GM23338 (cell line): Measurements from ENCODE around the gene INO80C. TPM values are rescaled to one million over a fixed set of nuclear protein-coding genes. Genes with fewer than 3 reads are reported as not detected.
A peak's percentile ranks its signal among the peaks of the same experiment; 100 is the strongest.

Experiments used
- ATAC-seq: fragments of 200-7000 bp; cut with Tn5 transposase; 3 replicates; pipeline ENCODE4 v1.9.1; 2020
- DNase-seq: peaks from one replicate; pipeline ENCODE4 v3.0.0-alpha.2; 2015; ENCODE audit warnings: low spot score
- H2AFZ ChIP-seq: fragments of 200-600 bp; sonication (generic); 2 replicates; pipeline ENCODE4 v1.8.0; 2016; ENCODE audit warnings: antibody characterized with exemption, mild to moderate bottlenecking, moderate library complexity
- H3F3A ChIP-seq: fragments of 200-600 bp; sonication (generic); replicated peaks from 2 replicates; pipeline ENCODE4 v1.8.0; 2017; ENCODE audit warnings: antibody characterized with exemption, mixed run types, low read depth
- H3K27ac ChIP-seq: fragments of 200-600 bp; sonication (generic); 2 replicates; pipeline ENCODE4 v1.6.1; 2016; ENCODE audit warnings: low read depth
- H3K27me3 ChIP-seq: fragments of 200-600 bp; sonication (generic); 2 replicates; pipeline ENCODE4 v1.8.0; 2016; ENCODE audit warnings: mild to moderate bottlenecking, mixed run types, moderate library complexity; ENCODE audit not compliant: insufficient read depth
- H3K36me3 ChIP-seq: fragments of 200-600 bp; sonication (generic); 2 replicates; pipeline ENCODE4 v1.8.0; 2016; ENCODE audit warnings: mild to moderate bottlenecking; ENCODE audit not compliant: insufficient read depth
- H3K4me1 ChIP-seq: fragments of 200-600 bp; sonication (generic); 2 replicates; pipeline ENCODE4 v1.8.0; 2016; ENCODE audit warnings: mild to moderate bottlenecking, moderate library complexity; ENCODE audit not compliant: insufficient read depth
- H3K4me2 ChIP-seq: fragments of 200-600 bp; sonication (generic); 2 replicates; pipeline ENCODE4 v1.7.1; 2017; ENCODE audit warnings: mixed run types
- H3K4me3 ChIP-seq: fragments of 200-600 bp; sonication (generic); 2 replicates; pipeline ENCODE4 v1.6.1; 2016; ENCODE audit warnings: mixed run types
- H3K79me2 ChIP-seq: fragments of 200-600 bp; sonication (generic); replicated peaks from 2 replicates; pipeline ENCODE4 v1.8.0; 2017; ENCODE audit warnings: mild to moderate bottlenecking; ENCODE audit not compliant: insufficient read depth
- H3K9me2 ChIP-seq: fragments of 200-600 bp; sonication (generic); 2 replicates; pipeline ENCODE4 v1.8.0; 2017; ENCODE audit not compliant: insufficient read depth
- H4K20me1 ChIP-seq: fragments of 200-600 bp; sonication (generic); replicated peaks from 2 replicates; pipeline ENCODE4 v1.8.0; 2017; ENCODE audit warnings: mild to moderate bottlenecking; ENCODE audit not compliant: insufficient read depth
- H3K27ac Mint-ChIP-seq: 2 replicates; pipeline ENCODE4 v1.8.0; 2020; ENCODE audit warnings: inconsistent platforms, mild to moderate bottlenecking, moderate library complexity, mixed read lengths
- H3K27me3 Mint-ChIP-seq: 3 replicates; pipeline ENCODE4 v1.8.0; 2022; ENCODE audit warnings: low read depth, mild to moderate bottlenecking, moderate library complexity, mixed read lengths, inconsistent platforms; ENCODE audit not compliant: insufficient read depth, poor library complexity
- H3K36me3 Mint-ChIP-seq: 3 replicates; pipeline ENCODE4 v1.8.0; 2021; ENCODE audit warnings: low read depth, mild to moderate bottlenecking, inconsistent platforms, moderate library complexity, mixed read lengths
- H3K4me1 Mint-ChIP-seq: 3 replicates; pipeline ENCODE4 v1.8.0; 2020; ENCODE audit warnings: mild to moderate bottlenecking, inconsistent platforms, mixed read lengths
- H3K4me3 Mint-ChIP-seq: 3 replicates; pipeline ENCODE4 v1.8.0; 2021; ENCODE audit warnings: moderate library complexity, mild to moderate bottlenecking, inconsistent platforms, mixed read lengths
- H3K9me3 Mint-ChIP-seq: 3 replicates; pipeline ENCODE4 v1.8.0; 2020; ENCODE audit warnings: moderate library complexity, mild to moderate bottlenecking, inconsistent platforms, mixed read lengths
- CREB1 ChIP-seq: fragments of 250-450 bp; sonication (Bioruptor Pico); IDR thresholded peaks from 2 replicates; pipeline ENCODE4 v1.5.0; 2020; ENCODE audit warnings: low read depth, mild to moderate bottlenecking, moderate library complexity
- EZH2 ChIP-seq: fragments of 200-600 bp; sonication (generic); IDR thresholded peaks from one replicate; pipeline ENCODE4 v1.8.0; 2017; ENCODE audit warnings: antibody characterized with exemption, mild to moderate bottlenecking, low read depth; ENCODE audit not compliant: unreplicated experiment
- EZH2phosphoT487 ChIP-seq: fragments of 200-600 bp; sonication (generic); IDR thresholded peaks from one replicate; pipeline ENCODE4 v1.8.1; 2018; ENCODE audit warnings: antibody characterized with exemption; ENCODE audit not compliant: unreplicated experiment
- JUNB ChIP-seq: IDR thresholded peaks from one replicate; pipeline ENCODE4 v1.6.1; 2016; ENCODE audit warnings: antibody characterized with exemption; ENCODE audit not compliant: unreplicated experiment
- NANOG ChIP-seq: IDR thresholded peaks from 2 replicates; pipeline ENCODE4 v1.6.1; 2016; ENCODE audit warnings: antibody characterized with exemption, borderline replicate concordance
- POLR2AphosphoS5 ChIP-seq: IDR thresholded peaks from 2 replicates; pipeline ENCODE4 v1.6.1; 2016; ENCODE audit warnings: antibody characterized with exemption, low read depth
- REST ChIP-seq: IDR thresholded peaks from one replicate; pipeline ENCODE4 v1.6.1; 2018; ENCODE audit warnings: antibody characterized with exemption; ENCODE audit not compliant: unreplicated experiment
- STAT1 ChIP-seq: IDR thresholded peaks from one replicate; pipeline ENCODE4 v1.6.1; 2016; ENCODE audit warnings: antibody characterized with exemption; ENCODE audit not compliant: unreplicated experiment
- ZNF114 ChIP-seq: fragments of 250-450 bp; sonication (Bioruptor Pico); IDR thresholded peaks from 2 replicates; pipeline ENCODE4 v1.5.0; 2020; ENCODE audit warnings: mild to moderate bottlenecking, moderate library complexity
- ZNF331 ChIP-seq: fragments of 250-450 bp; sonication (Bioruptor Pico); IDR thresholded peaks from 2 replicates; pipeline ENCODE4 v1.5.0; 2020; ENCODE audit warnings: low read depth, mild to moderate bottlenecking, moderate library complexity
- polyA plus RNA-seq: library from polyadenylated mRNA; unstranded; fragments of >200 nt; fragmentation: Nextera tagmentation; extraction: Ambion mirVana; gene quantifications from 2 replicates; pipeline ENCODE4 v1.2.1, GENCODE V29; 2016
- total RNA-seq: library from RNA; depleted of rRNA; stranded (reverse); fragments of >200 nt; shearing (Covaris generic); gene quantifications from 2 replicates; pipeline ENCODE4 v1.2.3, GENCODE V29; 2014
- TF ChIP-seq, protein P1 (sequence below): fragments of 250-450 bp; sonication (Bioruptor Pico); IDR thresholded peaks from 2 replicates; pipeline ENCODE4 v1.5.0; 2020; ENCODE audit warnings: mild to moderate bottlenecking, moderate library complexity
- TF ChIP-seq, protein P2 (sequence below): IDR thresholded peaks from 2 replicates; pipeline ENCODE4 v1.6.1; 2016; ENCODE audit warnings: antibody characterized with exemption

The INO80C gene
- total and polyA plus RNA-seq, 2 experiments from 2014 or later: 16.3 to 52.3 TPM

DNA sequence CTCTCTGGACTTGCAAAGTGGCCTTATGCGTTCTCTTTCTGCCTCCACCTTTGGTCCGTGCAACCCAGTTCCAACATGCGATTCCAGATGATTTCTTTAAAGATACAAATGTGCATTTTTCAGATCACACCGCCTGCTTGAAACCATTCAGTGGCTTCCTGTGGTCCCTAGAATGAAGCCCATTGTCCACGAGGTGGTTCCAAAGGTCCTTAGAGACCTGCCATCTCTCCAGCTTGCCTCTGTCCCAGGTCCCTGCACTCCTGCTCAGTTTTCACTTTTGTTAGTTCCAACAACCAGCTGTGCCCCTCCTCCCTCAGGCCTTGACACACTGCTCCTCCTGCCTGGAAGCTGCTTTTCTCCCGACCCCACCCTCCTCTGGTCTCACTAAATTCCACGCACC lies 3.6 kb upstream of the INO80C start (continued):
- TF ChIP-seq, protein P1, sequence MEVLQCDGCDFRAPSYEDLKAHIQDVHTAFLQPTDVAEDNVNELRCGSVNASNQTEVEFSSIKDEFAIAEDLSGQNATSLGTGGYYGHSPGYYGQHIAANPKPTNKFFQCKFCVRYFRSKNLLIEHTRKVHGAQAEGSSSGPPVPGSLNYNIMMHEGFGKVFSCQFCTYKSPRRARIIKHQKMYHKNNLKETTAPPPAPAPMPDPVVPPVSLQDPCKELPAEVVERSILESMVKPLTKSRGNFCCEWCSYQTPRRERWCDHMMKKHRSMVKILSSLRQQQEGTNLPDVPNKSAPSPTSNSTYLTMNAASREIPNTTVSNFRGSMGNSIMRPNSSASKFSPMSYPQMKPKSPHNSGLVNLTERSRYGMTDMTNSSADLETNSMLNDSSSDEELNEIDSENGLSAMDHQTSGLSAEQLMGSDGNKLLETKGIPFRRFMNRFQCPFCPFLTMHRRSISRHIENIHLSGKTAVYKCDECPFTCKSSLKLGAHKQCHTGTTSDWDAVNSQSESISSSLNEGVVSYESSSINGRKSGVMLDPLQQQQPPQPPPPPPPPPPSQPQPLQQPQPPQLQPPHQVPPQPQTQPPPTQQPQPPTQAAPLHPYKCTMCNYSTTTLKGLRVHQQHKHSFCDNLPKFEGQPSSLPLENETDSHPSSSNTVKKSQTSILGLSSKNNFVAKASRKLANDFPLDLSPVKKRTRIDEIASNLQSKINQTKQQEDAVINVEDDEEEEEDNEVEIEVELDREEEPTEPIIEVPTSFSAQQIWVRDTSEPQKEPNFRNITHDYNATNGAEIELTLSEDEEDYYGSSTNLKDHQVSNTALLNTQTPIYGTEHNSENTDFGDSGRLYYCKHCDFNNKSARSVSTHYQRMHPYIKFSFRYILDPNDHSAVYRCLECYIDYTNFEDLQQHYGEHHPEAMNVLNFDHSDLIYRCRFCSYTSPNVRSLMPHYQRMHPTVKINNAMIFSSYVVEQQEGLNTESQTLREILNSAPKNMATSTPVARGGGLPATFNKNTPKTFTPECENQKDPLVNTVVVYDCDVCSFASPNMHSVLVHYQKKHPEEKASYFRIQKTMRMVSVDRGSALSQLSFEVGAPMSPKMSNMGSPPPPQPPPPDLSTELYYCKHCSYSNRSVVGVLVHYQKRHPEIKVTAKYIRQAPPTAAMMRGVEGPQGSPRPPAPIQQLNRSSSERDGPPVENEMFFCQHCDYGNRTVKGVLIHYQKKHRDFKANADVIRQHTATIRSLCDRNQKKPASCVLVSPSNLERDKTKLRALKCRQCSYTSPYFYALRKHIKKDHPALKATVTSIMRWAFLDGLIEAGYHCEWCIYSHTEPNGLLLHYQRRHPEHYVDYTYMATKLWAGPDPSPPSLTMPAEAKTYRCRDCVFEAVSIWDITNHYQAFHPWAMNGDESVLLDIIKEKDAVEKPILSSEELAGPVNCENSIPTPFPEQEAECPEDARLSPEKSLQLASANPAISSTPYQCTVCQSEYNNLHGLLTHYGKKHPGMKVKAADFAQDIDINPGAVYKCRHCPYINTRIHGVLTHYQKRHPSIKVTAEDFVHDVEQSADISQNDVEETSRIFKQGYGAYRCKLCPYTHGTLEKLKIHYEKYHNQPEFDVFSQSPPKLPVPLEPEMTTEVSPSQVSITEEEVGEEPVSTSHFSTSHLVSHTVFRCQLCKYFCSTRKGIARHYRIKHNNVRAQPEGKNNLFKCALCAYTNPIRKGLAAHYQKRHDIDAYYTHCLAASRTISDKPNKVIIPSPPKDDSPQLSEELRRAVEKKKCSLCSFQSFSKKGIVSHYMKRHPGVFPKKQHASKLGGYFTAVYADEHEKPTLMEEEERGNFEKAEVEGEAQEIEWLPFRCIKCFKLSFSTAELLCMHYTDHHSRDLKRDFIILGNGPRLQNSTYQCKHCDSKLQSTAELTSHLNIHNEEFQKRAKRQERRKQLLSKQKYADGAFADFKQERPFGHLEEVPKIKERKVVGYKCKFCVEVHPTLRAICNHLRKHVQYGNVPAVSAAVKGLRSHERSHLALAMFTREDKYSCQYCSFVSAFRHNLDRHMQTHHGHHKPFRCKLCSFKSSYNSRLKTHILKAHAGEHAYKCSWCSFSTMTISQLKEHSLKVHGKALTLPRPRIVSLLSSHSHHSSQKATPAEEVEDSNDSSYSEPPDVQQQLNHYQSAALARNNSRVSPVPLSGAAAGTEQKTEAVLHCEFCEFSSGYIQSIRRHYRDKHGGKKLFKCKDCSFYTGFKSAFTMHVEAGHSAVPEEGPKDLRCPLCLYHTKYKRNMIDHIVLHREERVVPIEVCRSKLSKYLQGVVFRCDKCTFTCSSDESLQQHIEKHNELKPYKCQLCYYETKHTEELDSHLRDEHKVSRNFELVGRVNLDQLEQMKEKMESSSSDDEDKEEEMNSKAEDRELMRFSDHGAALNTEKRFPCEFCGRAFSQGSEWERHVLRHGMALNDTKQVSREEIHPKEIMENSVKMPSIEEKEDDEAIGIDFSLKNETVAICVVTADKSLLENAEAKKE (CRISPR knock-in tag): no peak
- no peak for TF ChIP-seq NANOG
- no peak for TF ChIP-seq STAT1

DNA sequence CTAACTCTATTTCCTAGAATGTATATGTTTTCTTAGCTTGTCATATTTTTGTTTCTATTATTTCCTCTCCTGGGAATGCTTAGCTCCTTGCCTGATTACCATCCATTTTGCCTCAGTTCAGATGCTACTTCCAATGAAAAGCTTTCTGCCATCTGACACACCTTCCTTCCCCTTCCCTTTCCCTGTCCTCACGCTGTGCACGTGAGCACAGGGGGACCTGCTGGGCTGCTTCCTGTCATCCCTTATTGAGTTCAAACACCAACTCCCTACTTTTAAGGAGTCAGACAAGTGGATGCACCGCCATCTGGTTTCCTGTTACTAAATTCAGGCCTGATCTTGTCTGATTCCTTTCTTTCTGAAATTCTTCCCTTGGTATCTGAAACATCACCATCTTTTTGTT lies 2.4 kb upstream of the INO80C start:
- H3K27ac ChIP-seq: no peak overlapping the region
- TF ChIP-seq REST: no peak
- no peak for TF ChIP-seq EZH2phosphoT487
- TF ChIP-seq STAT1: no peak
- TF ChIP-seq, protein P2, sequence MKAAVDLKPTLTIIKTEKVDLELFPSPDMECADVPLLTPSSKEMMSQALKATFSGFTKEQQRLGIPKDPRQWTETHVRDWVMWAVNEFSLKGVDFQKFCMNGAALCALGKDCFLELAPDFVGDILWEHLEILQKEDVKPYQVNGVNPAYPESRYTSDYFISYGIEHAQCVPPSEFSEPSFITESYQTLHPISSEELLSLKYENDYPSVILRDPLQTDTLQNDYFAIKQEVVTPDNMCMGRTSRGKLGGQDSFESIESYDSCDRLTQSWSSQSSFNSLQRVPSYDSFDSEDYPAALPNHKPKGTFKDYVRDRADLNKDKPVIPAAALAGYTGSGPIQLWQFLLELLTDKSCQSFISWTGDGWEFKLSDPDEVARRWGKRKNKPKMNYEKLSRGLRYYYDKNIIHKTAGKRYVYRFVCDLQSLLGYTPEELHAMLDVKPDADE: no peak
- TF ChIP-seq NANOG: no peak
- TF ChIP-seq EZH2: no peak
- TF ChIP-seq ZNF331 (CRISPR knock-in tag): no peak
- no peak for TF ChIP-seq ZNF114
- TF ChIP-seq JUNB: no peak
- TF ChIP-seq CREB1 (CRISPR knock-in tag): no peak
- TF ChIP-seq POLR2AphosphoS5: no peak

More for the DNA sequence above, 2.4 kb upstream of the INO80C start:
- H4K20me1 ChIP-seq: no peaks in the 10 kb centered on the region
- no peak overlapping the region for H3K4me3 ChIP-seq
- H3K36me3 ChIP-seq: no peaks in the 10 kb centered on the region
- H3K9me2 ChIP-seq: no peaks in the 10 kb centered on the region
- Mint-ChIP-seq H3K36me3 (no peaks in the 10 kb centered on the region), H3K4me1 (peaks cover 32% of the 10 kb centered on the region), H3K27me3 (peaks cover 3% of the 10 kb centered on the region), H3K9me3 (no peaks in the 10 kb centered on the region; the same call in 2 of the 3 replicates), H3K4me3 (peak overlapping the region; percentile 0; the same call in 1 of the 3 replicates), H3K27ac (no peak overlapping the region)
- H3K4me2 ChIP-seq: peak overlapping the region; percentile 43; the same call in 1 of the 2 replicates
- H3K79me2 ChIP-seq: peaks cover 21% of the 10 kb centered on the region
- DNase-seq: peak; percentile 35
- H3K4me1 ChIP-seq: peaks cover 29% of the 10 kb centered on the region
- no peak for ATAC-seq
- H3F3A ChIP-seq: peaks cover 3% of the 10 kb centered on the region; the same call in 1 of the 2 replicates
- no peaks in the 10 kb centered on the region for H3K27me3 ChIP-seq
- H2AFZ ChIP-seq: peak overlapping the region; percentile 59; the same call in 1 of the 2 replicates
